ENCODE measurements around the gene FAM83E.
"Not testable (repeated sequence)": the region's sequence is repeated elsewhere in the genome, so short reads cannot be mapped to it uniquely, and the experiment has no call there.

The FAM83E gene

DNA sequence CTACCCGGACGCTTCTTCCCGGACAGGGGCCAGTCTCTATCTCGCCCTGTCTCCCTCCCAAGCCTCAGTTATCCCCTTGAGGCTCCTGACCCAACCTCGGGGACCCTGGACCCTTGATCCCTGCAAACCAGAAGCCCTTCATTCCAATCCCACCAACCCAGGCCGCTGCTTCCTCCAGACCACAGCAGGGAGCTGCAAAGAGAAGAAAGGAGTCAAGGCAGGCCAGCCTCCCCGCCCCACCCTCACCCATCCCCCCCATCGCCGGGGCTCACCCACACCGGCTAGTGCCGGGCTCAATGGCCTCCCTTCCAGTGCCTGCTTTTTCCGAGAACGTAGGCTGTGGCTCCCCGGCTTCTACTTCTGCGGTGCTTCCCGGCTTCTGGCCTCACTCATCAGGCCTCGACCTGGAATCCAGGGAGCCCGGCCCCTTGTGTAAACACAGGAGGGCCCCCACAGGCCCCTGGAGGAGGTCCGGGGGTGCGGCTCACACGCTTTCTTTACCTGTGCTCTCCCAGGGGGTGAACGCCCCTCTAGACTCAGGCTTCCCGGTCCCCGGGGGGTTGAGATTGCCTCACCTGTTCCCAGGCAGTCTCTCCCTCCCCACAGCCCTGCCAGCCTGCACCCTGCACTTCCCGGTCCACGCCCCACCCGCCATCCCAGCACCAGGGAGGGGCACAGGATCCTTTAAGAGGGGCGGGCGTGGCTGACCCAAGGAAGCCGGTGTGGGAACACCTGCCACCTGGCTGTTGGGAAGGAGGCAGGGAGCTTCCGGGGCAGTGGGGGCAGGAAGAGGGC lies at the start of gene FAM83E:
TSS of gene FAM83E (minus strand) at position 641 of the 795 bp plus-strand sequence. CDS start 1,704 bp downstream, outside the sequence.
- no peak for DNase-seq

DNA sequence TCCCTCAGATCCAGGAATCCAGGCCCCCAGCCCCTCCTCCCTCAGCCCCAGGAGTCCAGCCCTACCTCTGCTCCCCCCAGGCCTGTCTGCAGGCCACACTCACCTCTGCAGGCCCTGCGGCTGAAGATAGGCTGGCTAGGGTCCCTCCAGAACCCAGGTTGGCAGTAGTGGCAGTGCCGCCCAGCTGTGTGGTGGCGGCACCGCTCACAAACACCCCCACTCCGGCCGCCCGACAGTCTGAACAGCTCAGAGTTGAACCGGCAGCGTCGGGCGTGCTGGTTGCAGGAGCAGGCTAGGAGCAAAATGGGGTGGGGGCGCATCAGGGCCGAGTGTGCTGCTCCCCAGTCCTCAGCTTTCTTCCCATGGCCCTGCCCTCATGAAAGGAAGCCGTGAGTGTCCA lies 49.6 kb upstream of the FAM83E start:
- no peak for DNase-seq

DNA sequence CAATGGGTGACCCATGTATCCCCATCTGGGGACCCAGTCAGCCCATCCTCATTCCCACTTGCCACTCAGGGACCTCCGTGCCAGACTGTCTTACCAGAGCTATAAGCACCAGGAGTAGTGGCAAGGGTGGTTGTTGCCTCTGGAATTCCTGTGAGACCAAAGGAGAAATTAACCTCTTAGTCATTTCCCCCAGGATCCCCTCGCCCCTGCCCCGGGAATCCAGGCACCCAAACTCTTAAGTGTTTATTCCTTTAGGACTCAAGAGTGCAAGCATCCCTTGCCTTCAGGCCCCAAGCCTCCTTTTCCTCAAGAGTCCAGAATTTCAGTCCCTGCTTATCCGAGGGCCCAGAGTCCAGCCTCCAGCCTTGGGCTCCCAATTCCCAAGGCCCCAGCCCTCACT lies 48.8 kb upstream of the FAM83E start:
- no peak for DNase-seq

DNA sequence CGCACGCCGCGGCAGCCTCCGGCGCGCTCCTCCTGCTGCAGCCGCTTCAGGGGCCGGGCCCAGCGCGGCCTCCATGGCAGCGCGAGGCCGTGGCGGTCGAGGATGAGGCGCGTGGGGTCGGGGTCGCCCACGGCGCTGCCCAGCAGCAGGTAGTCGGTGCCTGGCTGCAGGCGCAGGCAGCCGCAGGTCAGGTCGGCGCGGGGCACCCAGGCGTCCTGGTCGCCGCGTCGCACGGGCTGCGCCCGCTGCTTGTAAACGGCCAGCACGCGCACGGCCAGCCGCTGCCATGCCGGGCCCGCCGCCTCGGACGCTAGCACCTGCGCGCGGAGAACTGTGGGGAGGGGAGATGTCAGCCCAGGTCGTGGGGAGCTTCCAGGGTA lies 46.8 kb upstream of the FAM83E start:
- no peak for DNase-seq

DNA sequence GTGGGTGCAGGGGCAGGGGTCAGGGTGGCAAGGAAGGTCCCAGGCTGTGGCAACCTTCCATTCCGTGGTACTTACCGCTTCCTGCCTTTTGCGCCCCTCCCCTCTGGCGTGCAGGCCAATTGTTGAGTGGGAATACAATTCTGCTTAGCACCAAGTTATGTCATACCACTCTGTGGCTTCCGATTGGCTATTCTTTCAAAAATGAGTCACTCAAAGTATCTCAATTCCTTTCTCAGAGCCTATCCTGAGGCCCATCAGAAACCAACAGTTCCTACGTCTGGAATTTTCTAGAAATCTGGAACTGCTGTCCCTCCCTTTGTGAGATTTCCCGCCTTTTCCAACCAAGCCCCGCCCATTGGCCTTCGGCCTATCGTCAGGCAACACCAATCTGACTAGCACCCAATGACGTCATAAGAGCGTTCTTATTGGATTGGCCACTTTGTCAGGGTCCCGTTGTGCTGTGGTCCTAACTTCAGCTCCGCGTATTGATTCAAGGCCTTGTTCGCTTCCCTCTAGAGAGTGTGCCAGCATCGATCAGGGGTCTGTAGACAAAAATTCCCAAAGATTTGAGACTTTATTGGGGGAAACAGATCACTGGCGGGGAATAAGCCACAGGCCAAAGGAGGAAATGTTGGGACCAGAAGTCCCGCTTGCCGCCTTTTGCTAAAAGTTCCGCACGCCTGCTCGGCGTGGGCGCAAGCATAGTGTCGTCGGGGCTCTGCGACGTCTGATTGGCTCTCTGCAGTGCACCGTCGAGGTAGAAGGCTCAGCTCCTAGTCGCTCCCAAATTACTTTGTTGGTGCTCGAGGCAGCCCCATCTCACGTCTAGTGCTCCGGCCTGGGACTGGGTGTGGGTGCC lies 46.2 kb upstream of the FAM83E start:
- DNase-seq, result peak; percentile 82

DNA sequence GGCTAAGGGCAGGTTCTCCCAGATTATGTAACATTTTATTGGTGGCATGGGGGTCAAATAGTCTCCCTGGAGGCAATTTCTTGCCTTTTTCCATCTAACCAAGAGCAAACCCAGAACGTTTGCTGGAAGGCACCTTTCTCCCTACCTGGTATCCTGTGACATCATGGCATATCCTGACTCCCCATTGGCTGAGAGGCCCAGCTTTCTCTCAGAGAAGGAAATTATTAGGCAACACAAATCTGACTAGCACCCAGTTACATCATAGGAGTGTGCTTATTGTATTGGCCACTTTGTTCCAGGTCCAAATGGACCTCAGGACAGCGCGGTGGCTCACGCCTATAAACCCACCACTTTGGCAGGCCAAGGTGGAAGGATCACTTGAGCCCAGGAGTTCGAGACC lies 44.9 kb upstream of the FAM83E start:
- no peak for DNase-seq

DNA sequence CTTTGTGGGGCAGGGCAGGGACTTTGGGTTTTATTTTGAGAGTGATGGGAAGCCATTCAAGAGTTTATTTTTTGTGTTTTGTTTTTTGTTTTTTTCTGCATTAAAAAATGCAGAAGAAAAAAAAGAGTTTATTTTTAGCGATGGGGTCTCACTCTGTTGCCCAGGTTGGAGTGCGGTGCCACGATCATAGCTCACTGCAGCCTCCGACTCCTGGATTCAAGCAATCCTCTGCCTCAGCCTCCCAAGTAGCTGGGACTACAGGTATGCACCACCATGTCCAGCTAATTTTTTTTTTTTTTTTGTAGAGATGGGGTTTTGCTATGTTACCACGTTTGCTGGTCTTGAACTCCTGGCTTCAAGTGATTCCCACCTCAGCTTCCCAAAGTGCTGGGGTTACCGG lies 43.6 kb upstream of the FAM83E start:
- no peak for DNase-seq

DNA sequence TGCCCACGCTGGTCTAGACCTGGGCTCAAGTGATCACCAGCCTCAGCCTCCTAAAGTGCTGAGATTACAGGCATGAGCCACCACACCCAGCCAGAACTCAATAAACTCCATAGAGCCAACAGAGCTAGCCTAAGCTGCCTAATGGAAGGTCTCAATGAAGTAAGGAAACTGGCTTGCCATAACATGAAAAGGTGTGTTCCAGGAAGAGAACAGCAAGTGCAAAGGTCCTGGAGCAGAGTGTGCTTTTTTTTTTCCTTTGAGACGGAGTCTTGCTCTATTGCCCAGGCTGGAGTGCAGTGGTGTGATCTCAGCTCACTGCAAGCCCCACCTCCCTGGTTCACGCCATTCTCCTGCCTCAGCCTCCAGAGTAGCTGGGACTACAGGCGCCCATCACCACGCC lies 43.0 kb upstream of the FAM83E start:
- not testable (repeated sequence) for DNase-seq

DNA sequence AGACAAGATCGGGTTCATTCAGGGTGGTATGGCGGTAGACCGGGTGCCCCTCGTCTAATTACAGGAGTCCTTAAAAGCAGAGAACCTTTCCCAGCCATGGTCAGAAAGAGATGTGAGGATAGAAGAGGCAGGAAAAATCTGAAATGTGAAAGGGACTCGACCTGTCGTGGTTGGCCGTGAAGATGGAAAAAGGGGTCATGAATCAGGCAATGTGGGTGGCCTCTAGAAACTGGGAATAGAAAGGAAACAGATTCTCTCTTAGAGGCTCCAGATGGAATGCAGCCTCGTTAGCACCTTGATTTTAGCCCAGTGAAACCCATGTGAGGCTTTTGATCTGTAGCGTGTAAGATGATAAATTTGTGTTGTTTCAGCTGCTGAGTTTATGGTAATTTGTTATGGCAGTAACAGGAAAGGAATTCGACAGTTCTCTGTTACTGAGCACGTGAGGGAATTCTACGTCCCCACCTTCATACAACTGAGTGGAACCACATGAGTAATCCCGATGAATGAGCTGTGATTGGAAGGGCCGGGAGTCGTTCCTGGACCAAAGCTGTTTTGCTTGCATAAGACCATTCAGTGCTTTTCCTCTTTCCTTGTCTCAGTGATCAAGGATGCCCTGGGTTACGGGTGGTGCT lies 42.1 kb upstream of the FAM83E start:
- DNase-seq, result no peak

DNA sequence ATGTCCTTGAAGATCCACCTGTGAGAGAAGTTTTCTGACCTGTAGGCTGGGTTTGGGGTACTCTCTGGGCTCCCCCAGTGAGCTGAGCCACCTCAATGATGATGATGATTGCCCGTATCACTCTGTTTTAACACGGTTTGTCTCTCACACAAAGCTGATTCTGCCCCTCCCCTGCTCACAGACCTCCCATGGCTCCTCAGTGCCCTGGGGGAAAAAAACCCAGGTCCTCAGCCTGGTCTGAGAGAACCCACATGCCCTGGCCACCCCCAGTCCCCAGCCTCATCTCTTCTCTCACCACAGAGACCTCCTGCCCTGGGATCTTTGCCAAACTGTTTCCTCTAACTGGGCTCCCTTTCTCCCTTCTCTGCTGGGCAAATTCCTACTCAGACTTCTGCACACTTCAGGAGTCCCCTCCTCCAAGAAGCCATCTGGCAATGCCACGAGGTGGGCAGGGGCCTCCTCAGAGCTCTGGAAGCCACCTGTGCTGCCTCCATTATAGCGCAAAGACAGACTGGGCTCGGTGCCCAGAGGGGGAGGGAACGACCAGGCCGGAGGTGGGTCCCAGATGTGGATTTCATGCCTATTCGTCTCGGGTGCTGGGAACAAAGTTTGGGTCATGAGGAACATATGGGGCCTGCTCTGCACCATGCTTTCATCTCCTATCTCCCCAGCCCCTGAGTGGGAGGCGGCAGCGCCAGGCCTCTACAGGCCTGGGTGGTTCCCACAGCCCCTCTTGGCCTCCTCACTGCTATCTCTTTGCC lies 39.6 kb upstream of the FAM83E start:
- DNase-seq, result peak; percentile 77

DNA sequence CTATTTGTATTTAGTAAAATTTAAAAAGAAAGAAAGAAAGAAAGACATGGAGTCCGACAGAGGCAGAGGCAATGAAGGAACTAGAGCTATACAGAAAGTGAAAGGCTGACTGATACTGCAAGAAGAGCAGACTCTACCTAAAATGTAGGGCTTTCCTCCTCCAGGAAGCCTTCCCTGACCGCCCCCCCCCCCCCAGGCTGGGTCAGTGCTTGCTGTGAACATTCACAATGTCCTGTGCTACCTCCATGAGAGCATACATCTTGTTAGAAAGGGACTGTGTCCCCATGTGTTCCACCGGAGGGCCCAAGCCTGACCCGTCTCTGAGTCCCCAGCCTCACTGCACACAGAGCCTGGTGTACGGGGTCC lies 36.8 kb upstream of the FAM83E start:
- DNase-seq, result no peak

DNA sequence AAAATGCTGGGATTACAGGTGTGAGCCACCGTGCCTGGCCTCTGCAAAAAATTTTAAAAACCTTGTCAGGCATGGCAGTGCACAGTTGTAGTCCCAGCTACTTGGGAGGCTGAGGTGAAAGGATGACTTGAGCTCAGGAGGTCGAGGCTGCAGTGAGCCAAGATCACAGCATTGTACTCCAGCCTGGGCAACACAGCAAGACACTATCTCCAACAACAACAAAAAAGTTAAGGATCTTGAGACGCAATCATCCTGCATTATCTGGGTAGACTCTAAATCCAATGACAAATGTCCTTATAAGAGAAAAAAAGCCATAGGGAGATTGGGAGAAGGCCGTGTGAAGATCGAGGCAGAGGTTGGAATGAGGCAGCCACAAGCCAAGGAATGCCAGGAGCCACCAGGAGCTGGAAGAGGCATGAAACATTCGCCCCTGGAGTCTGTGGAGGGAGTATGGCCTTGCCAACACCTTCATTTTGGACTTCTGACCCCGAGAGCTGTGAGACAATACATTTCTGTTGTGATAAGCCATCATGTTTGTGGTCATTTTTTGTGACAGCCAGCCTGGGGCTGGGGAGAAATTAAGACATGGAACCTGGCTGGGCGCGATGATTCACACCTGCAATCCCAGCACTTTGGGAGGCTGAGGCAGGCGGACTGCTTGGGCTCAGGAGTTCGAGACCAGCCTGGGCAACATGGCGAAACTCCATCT lies 36.3 kb upstream of the FAM83E start:
- no peak for DNase-seq

DNA sequence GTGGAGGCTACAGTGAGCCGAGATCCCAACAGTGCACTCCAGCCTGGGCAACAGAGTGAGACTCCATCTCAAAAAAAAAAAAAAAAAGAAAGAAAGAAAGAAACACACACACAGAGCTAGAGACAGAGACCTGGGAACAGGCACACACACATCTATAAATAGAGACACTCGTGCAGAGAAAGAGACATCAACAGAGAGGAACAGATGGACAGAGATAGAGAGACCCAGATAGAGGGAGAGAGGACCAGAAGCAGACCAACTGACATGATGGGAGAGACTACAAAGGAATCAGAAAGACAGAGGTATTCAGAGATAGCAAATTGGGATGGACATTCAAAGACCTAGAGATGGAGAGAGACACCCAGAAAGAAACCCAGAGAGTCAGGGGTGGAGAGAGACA lies 33.3 kb upstream of the FAM83E start:
- no peak for DNase-seq

DNA sequence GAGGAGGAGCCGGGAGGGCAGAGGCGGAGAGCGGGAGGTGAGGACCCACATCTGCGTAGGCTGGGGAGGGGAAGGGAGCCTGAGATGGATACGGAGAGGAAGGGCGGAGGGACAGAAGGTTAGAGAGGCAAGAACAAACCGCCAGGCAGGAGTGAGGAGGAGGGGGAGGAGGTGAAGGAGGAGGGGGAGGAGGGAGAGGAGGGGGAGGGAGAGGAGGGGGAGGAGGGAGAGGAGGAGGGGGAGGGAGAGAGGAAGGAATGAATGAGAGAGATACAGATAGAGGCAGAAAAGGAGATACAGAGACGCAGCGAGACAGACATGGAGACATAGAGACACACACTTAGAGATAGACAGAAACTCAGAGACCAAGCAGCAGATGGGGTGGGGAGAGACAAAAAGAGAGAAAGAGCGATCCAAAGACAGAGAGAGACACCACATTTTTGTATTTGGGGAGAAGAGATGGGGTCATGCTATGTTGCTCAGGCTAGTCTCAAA lies 31.9 kb upstream of the FAM83E start:
- no peak for DNase-seq

DNA sequence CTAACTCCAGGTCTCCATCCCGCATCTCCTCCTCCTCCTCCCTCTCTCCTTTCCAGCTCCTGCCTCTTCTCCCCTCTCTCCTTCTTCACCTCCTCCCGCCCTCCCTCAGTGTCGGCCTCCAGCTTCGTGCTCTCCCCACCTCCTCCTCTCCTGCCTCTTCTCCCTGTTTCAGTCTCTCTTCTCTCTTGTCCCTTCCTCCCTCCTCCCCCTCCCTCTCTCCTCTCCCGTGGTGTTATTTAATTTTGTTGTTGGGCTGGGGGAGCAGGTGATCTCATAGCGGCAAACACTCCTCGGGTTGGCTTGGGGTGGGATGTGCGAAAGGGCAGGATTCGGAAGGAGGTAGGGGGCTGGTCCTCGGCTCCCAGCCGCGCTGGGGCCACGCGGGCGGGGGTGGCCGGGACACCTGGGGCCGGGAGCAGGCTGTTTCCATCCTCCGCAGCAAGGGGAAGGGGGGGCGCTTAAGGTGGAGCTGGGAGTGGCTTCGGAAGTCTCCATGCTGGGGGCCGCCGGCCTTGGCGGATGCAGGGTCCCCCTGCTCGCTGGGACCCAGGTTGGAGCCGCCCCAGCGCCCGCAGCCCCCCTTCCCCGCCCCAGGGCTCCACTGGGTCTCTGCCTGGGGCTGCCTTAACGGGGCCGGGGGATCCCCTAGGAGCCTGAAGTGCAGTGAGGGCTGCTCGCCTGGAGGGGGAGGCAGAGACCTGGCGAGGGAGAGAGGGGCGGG lies 31.3 kb upstream of the FAM83E start, which contains the start of gene CA11:
TSS of gene CA11 (minus strand) at position 187 of the 721 bp plus-strand sequence. CDS start 555 bp downstream, outside the sequence.
- peak; percentile 94 for DNase-seq

DNA sequence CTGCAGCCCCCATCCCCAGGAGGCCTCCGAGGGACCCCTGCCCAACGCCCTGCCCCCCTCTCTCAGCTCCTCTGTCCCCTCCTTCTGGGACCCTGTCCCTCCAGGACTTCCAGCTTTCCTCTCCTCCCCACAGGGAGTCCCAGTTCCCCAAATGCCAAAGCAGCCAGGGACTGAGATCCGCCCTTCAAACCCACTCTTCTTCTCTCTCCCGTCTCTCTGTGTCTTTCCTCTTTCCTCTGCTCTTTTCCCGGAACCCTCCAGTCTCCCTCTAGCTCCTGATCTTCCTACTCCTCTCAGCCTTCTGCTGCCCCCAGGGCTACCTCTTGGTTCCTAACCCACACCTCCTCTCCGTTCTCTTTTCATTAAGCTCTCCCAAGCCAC lies 30.7 kb upstream of the FAM83E start:
- no peak for DNase-seq

DNA sequence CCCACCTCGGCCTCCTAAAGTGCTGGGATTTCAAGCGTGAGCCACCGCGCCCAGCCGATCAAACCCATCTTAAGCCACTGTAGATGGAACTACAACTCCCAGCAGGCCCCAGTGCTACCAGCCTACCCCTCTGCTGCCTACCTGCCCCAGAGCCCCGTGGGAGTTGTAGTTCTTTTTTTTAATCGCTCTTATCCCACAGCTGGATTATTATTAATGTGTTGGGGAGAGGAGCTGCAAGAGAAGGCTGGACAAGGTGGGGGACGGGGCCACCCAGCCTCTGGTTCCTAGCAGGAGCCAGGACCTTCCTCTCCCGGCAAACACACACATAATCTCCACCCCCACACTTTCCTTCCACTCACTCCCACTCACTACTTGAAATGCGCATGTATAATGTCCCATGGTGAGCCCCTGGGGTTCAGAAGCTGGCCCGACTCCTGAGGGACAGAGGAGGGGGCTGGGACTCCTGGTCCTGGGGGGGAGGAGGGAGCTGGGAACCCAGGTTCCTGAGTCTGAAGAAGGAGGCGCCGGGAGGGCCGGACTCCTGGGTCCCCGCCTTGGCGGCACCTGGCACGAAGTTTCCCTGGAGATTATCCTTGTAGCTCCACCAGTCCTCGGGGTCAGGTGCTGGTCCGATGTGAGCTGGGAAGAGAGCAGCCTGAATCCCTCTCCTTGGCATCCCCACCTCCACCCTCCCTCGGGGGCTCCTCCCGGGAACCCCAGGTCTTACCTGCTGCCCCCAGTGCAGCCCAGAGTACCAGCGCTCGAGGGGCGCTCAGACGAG lies 30.2 kb upstream of the FAM83E start:
- peak; percentile 77 for DNase-seq

DNA sequence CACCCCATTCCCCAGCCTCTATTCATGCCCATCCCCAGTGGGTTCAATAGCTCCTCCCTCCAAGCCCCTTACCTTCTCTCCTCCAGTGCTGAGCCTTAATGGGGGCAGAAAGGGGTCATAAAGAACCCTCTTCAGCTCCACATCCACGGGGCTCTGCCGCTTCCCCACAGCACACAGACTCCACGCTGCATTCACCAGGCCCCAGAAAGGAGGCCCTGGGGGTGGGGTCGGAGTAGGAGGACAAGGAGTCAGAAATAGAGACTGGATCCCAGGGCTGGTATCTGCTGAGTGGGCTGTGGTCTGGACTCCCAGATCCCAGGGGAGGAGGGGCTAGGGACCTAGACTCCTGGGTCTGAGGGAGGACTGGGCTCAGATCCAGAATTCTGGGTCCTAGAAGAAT lies 29.5 kb upstream of the FAM83E start:
- DNase-seq, result no peak

DNA sequence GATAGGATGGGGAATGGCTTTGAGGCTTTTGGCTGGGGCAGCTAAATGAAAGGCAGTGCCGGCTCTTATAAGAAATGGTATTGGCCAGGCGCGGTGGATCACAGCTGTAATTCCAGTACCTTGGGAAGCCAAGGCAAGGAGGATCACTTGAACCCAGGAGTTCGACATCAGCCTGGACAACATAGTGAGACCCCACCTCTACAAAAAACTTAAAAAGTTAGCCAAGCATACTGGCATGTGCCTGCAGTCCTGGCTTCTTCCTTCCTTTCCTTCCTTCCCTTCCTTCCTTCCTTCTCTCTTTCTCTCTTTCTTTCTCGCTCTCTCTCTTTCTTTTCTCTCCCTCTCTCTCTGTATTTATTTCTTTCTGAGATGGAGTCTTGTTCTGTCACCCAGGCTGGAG lies 28.0 kb upstream of the FAM83E start:
- DNase-seq, result no peak

DNA sequence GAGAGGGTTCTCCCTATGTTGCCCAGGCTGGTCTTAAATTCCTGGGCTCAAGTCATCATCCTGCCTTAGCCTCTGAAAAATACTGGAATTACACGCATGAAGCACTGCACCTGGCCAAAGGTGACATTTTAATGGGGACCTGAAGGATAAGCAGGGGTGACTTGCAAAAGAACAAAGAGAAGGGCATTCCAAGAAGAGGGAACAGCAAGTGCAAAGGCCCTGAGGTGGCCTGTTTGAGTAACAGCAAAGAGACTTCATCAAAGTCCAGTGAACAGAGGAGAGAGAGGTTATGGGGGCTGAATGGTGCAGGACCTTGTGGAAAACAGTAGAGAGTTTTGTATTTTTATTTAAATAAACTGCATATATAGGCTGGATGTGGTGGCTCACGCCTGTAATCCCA lies 27.0 kb upstream of the FAM83E start:
- no peak for DNase-seq

Measured in right forelimb (tissue), 1 donor.